MM.1S (cell line): ENCODE data around the gene PRELID2.

Experiments
- CTCF ChIP-seq: fragments of 300-600 bp; sonication (generic); IDR thresholded peaks from 2 replicates; pipeline ENCODE4 v1.5.1; 2016; ENCODE audit warnings: antibody characterized with exemption, low read length, mixed read lengths
- EZH2 ChIP-seq: fragments of 300-600 bp; sonication (generic); optimal IDR thresholded peaks from 2 replicates; pipeline ENCODE3; 2017; ENCODE audit warnings: low read depth, mild to moderate bottlenecking, antibody characterized with exemption, low read length, mixed read lengths

- no peak for TF ChIP-seq CTCF
- TF ChIP-seq EZH2 = no peak
These were observed 43.3 kb downstream of the PRELID2 start for GRCh38 chr5:145791866-145792265.
